Limb (tissue), 2 donors: Measurements from ENCODE around the gene CASQ2.

Experiments
- DNase-seq, 2 donors: peaks; one replicate each; pipeline ENCODE4 v3.0.0-alpha.2; 2016; ENCODE audit errors: extremely low spot score in 2 of 2

Gene CASQ2

GRCh38 chr1:115768549-115768948, at the start of gene CASQ2:
Gene CASQ2, minus strand, starts transcription at chr1:115768714. Its CDS starts 173 bp downstream, at chr1:115768541.
- DNase-seq, result no peak

GRCh38 chr1:115815694-115816093, 47.2 kb upstream of the CASQ2 start:
- DNase-seq, result no peak

- DNase-seq, result no peak
Measured at GRCh38 chr1:115814685-115815398, 46.3 kb upstream of the CASQ2 start.

GRCh38 chr1:115813727-115814126, 45.2 kb upstream of the CASQ2 start:
- DNase-seq, result no peak

GRCh38 chr1:115811140-115811828, 42.8 kb upstream of the CASQ2 start:
- no peak for DNase-seq

- DNase-seq, result no peak
Measured at GRCh38 chr1:115810609-115811008, 42.1 kb upstream of the CASQ2 start.

GRCh38 chr1:115809847-115810246, 41.3 kb upstream of the CASQ2 start:
- DNase-seq, result no peak

GRCh38 chr1:115809076-115809475, 40.6 kb upstream of the CASQ2 start:
- DNase-seq, result no peak

GRCh38 chr1:115807723-115808122, 39.2 kb upstream of the CASQ2 start:
- peak in 1 of 2 donors; percentile 63 for DNase-seq

- DNase-seq, result no peak
Measured at GRCh38 chr1:115805597-115805996, 37.1 kb upstream of the CASQ2 start.

- no peak for DNase-seq
Measured at GRCh38 chr1:115802416-115802815, 33.9 kb upstream of the CASQ2 start.

GRCh38 chr1:115797486-115797885, 29.0 kb upstream of the CASQ2 start:
- no peak for DNase-seq

- no peak for DNase-seq
Measured at GRCh38 chr1:115796897-115797296, 28.4 kb upstream of the CASQ2 start.

GRCh38 chr1:115796036-115796435, 27.5 kb upstream of the CASQ2 start:
- no peak for DNase-seq

- DNase-seq, result no peak
Measured at GRCh38 chr1:115794976-115795639, 26.6 kb upstream of the CASQ2 start.

- no peak for DNase-seq
Measured at GRCh38 chr1:115793162-115793561, 24.6 kb upstream of the CASQ2 start.

- DNase-seq, result no peak
Measured at GRCh38 chr1:115791816-115792215, 23.3 kb upstream of the CASQ2 start.

- no peak for DNase-seq
Measured at GRCh38 chr1:115790846-115791245, 22.3 kb upstream of the CASQ2 start.

GRCh38 chr1:115790356-115790755, 21.8 kb upstream of the CASQ2 start:
- no peak for DNase-seq

- DNase-seq, result no peak
Measured at GRCh38 chr1:115783311-115783710, 14.8 kb upstream of the CASQ2 start.

- DNase-seq, result peak in 1 of 2 donors; percentile 40
Measured at GRCh38 chr1:115782571-115783281, 14.2 kb upstream of the CASQ2 start.

GRCh38 chr1:115781851-115782250, 13.3 kb upstream of the CASQ2 start:
- no peak for DNase-seq
